KG1 (cell line): ENCODE data around the gene TBC1D22A.

Experiments used
- DNase-seq: peaks from one replicate; lab custom pipeline; 2025; lab: John Stamatoyannopoulos, UW

The TBC1D22A gene

GRCh38 chr22:47013861-47014635, 251.6 kb downstream of the TBC1D22A start:
- DNase-seq: no peak

GRCh38 chr22:47014636-47015345, 252.3 kb downstream of the TBC1D22A start:
- no peak for DNase-seq

DNA sequence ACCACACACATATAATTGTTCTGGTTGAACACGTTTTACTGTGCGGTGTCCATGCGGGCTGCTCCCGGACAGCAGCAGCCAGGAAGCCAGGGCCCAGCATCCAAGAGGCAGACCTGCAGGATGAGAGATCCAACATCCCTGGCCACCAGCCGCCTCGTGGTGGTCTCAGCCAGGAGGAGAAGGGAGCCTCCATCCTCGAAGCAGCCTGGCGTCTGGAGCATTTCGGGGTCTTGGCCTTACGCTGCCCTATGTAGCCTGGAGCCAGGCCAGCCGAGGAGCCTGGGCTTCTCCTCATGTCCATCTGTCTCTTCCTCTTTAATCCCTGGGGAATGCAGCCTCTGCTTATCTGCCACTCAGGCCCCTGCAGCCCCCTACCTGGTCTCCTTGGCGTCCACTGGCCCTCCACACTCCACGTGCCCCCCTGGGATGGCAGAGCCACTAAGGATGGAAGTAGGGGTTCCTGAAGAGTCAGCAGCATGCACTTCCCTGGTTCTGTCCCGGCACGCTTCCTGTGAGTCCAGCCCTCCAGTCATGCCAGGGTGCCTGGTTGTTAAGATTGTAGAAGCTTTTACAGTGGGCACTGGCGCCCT, 253.2 kb downstream of the TBC1D22A start:
- no peak for DNase-seq

- DNase-seq: no peak
Measured at GRCh38 chr22:47016631-47017030, 254.2 kb downstream of the TBC1D22A start.

- DNase-seq: no peak
Measured at GRCh38 chr22:47017245-47017644, 254.8 kb downstream of the TBC1D22A start.

- DNase-seq: no peak
Measured at GRCh38 chr22:47018010-47018910, 255.8 kb downstream of the TBC1D22A start.

GRCh38 chr22:47019012-47019790, 256.8 kb downstream of the TBC1D22A start:
- no peak for DNase-seq

- no peak for DNase-seq
Measured at GRCh38 chr22:47020166-47020565, 257.7 kb downstream of the TBC1D22A start.

- no peak for DNase-seq
Measured at GRCh38 chr22:47021371-47022074, 259.1 kb downstream of the TBC1D22A start.

GRCh38 chr22:47022075-47022473, 259.6 kb downstream of the TBC1D22A start:
- no peak for DNase-seq

- DNase-seq: no peak
Measured at GRCh38 chr22:47022475-47022874, 260.0 kb downstream of the TBC1D22A start.

DNA sequence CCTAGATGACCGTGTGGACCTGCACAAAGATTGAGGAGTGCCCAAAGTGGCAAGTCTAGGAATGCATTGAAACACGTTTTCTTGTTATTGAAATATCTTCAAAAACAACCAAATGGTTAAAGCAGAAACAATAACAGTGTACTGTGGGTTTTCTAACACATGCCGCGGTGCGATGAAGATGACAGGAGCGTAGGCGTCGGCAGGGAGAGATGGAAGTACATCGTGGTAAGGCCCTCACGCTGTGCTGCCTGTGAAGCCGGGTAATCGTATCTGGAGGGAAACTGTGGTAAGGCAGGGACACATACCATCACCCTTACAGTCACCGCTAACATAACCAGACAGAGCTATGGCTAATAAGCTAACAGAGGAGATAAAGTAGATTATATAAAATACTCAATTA, 261.4 kb downstream of the TBC1D22A start:
- no peak for DNase-seq

- DNase-seq: no peak
Measured at GRCh38 chr22:47027766-47028165, 265.3 kb downstream of the TBC1D22A start.

GRCh38 chr22:47029244-47030074, 267.0 kb downstream of the TBC1D22A start:
- no peak for DNase-seq

- no peak for DNase-seq
Measured at GRCh38 chr22:47030143-47030661, 267.8 kb downstream of the TBC1D22A start.

DNA sequence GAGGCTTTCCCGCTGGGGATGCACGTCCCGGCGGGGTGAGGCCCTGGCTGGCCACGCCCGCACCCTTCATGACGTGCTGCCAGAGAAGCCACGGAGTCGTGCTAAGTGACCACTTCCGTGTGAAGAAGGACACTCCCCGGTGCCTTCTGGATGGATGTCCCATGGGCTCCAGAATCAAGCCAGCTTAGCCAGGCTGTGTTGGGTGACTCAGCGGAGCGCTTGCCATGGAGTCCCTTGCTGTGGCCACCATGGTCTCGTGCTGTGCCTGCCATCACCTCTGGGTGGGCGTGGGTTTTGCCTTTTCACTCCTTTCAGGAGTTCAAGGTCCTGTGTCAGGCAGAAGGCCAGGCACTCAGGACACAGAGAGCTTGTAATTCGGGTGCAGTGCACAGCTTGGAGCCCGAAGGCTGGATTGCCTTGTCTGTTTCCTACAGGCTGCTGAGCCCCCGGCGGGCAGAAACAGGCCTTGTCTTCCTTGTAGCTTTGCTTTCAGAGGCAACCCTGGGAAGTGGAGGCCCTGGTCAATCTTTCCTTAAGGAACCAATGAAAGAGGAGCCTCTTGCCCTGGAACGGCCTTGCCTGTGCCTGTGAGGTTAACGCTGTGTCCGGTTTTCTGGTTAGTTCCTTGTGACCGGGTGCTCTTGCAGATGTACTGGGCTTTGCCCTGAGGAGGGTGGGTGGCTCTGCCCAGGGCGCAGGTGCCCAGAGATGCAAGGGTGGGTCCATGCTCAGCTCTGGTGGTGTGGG, 268.6 kb downstream of the TBC1D22A start:
- DNase-seq: no peak

DNA sequence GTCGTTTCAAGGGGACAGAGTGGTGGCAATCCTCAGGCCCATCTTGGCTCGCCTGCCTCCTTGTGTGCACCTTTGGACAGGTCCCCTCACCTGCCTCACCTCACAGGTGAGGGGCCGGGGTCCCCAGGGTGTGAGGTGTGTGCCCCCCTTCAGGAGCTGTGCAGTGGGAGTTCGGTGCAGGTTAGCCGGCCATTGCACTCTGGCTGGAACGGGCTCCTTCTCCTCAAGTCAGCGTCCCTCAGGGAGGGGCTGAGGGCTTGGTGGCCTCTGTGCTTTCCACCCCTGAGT, 269.1 kb downstream of the TBC1D22A start:
- DNase-seq: no peak

- DNase-seq: no peak
Measured at GRCh38 chr22:47032091-47032943, 269.9 kb downstream of the TBC1D22A start.
